MM.1S (cell line): ENCODE measurements around the gene KLHDC8A.

Experiments used
- EZH2 ChIP-seq: fragments of 300-600 bp; sonication (generic); optimal IDR thresholded peaks from 2 replicates; pipeline ENCODE3; 2017; ENCODE audit warnings: low read depth, mild to moderate bottlenecking, antibody characterized with exemption, low read length, mixed read lengths
- EZH2phosphoT487 ChIP-seq: fragments of 300-600 bp; sonication (generic); IDR thresholded peaks from 2 replicates; pipeline ENCODE4 v1.6.1; 2018; ENCODE audit warnings: antibody characterized with exemption, low read length
- TF ChIP-seq, protein P1 (sequence below): fragments of 300-600 bp; sonication (generic); IDR thresholded peaks from 2 replicates; pipeline ENCODE4 v1.5.1; 2016; ENCODE audit warnings: antibody characterized with exemption, low read length, mixed read lengths

DNA sequence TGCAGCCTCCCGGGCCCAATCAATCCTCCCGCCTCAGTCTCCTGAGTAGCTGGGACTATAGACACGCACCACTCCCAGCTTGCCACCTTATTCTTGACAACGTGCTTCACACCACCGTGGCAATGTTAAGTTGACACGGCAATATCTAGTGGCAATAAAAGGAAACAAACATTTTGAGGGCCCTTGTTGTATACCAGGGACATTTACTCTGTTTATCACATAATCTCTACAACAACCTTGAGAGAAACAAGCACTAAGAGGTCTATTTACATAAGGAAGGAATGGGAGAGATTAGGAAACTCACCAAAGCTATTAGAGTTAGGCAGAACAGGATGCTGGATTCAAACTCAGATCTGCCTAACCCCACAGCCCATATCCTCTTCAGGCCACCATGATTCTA lies 3.1 kb downstream of the KLHDC8A start:
- TF ChIP-seq, protein P1, sequence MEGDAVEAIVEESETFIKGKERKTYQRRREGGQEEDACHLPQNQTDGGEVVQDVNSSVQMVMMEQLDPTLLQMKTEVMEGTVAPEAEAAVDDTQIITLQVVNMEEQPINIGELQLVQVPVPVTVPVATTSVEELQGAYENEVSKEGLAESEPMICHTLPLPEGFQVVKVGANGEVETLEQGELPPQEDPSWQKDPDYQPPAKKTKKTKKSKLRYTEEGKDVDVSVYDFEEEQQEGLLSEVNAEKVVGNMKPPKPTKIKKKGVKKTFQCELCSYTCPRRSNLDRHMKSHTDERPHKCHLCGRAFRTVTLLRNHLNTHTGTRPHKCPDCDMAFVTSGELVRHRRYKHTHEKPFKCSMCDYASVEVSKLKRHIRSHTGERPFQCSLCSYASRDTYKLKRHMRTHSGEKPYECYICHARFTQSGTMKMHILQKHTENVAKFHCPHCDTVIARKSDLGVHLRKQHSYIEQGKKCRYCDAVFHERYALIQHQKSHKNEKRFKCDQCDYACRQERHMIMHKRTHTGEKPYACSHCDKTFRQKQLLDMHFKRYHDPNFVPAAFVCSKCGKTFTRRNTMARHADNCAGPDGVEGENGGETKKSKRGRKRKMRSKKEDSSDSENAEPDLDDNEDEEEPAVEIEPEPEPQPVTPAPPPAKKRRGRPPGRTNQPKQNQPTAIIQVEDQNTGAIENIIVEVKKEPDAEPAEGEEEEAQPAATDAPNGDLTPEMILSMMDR: no peak
- no peak for TF ChIP-seq EZH2
- TF ChIP-seq EZH2phosphoT487: no peak
